HEK293 (cell line): Measurements from ENCODE around the gene CRIP1.

Experiments used
- CTCF ChIA-PET: fragments of 350-600 bp; formaldehyde crosslinking; extraction: SDS; loops from one replicate; lab custom pipeline; 2021; ENCODE audit warnings: antibody characterized with exemption; lab: Yijun Ruan, JAX
- POLR2A ChIA-PET: fragments of 300-600 bp; formaldehyde crosslinking; extraction: SDS; loops from one replicate; lab custom pipeline; 2020; ENCODE audit warnings: antibody characterized with exemption, inconsistent platforms; lab: Yijun Ruan, JAX
- H3K27ac ChIP-seq: fragments of 200-500 bp; sonication (Bioruptor generic); 2 replicates; pipeline ENCODE4 v1.5.1; 2014; ENCODE audit warnings: low read depth, low read length, control low read depth, inconsistent platforms; ENCODE audit errors: extremely low read depth
- H3K36me3 ChIP-seq, 2 experiments: fragments of 200-500 bp in 1 of 2; sonication (Bioruptor generic) in 1 of 2; 1 replicate in 1 of 2; 2 replicates in 1 of 2; pipeline ENCODE4 v1.5.1; 2014 to 2017; ENCODE audit warnings: inconsistent platforms in 2 of 2, low read length in 2 of 2; ENCODE audit not compliant: control insufficient read depth in 2 of 2, insufficient read depth in 1 of 2
- H3K4me1 ChIP-seq: fragments of 200-500 bp; sonication (Bioruptor generic); 2 replicates; pipeline ENCODE4 v1.5.1; 2014; ENCODE audit warnings: mild to moderate bottlenecking, low read length, inconsistent platforms; ENCODE audit not compliant: control insufficient read depth, insufficient read depth
- H3K4me3 ChIP-seq: 2 replicates; pipeline ENCODE4 v1.5.1; 2011; ENCODE audit warnings: low read depth, mild to moderate bottlenecking, control low read depth, low read length, moderate library complexity
- H3K9me3 ChIP-seq: fragments of 200-500 bp; sonication (Bioruptor generic); 2 replicates; pipeline ENCODE4 v1.5.1; 2014; ENCODE audit warnings: low read depth, low read length, inconsistent platforms; ENCODE audit not compliant: control insufficient read depth, insufficient read depth
- GLIS2 ChIP-seq: fragments of 450-650 bp; formaldehyde crosslinking; IDR thresholded peaks from 2 replicates; pipeline ENCODE4 v1.5.1; 2016; ENCODE audit warnings: missing biosample characterization, missing genetic modification characterization
- MYNN ChIP-seq: fragments of 450-650 bp; formaldehyde crosslinking; IDR thresholded peaks from 2 replicates; pipeline ENCODE4 v1.5.1; 2016; ENCODE audit warnings: missing biosample characterization, missing genetic modification characterization, borderline replicate concordance
- OVOL3 ChIP-seq: fragments of 450-650 bp; formaldehyde crosslinking; IDR thresholded peaks from 2 replicates; pipeline ENCODE4 v1.5.1; 2016; ENCODE audit warnings: missing biosample characterization, missing genetic modification characterization
- PRDM10 ChIP-seq: fragments of 450-650 bp; formaldehyde crosslinking; IDR thresholded peaks from 2 replicates; pipeline ENCODE4 v1.5.1; 2016; ENCODE audit warnings: missing biosample characterization, missing genetic modification characterization
- PRDM2 ChIP-seq: fragments of 450-650 bp; formaldehyde crosslinking; IDR thresholded peaks from 2 replicates; pipeline ENCODE4 v1.5.1; 2016; ENCODE audit warnings: missing biosample characterization, missing genetic modification characterization, borderline replicate concordance
- RBAK ChIP-seq: fragments of 450-650 bp; formaldehyde crosslinking; IDR thresholded peaks from 2 replicates; pipeline ENCODE4 v1.5.1; 2016; ENCODE audit warnings: missing biosample characterization, missing genetic modification characterization
- SP7 ChIP-seq: fragments of 450-650 bp; formaldehyde crosslinking; IDR thresholded peaks from 2 replicates; pipeline ENCODE4 v1.5.1; 2016; ENCODE audit warnings: missing biosample characterization, missing genetic modification characterization
- ZBTB1 ChIP-seq: fragments of 450-650 bp; formaldehyde crosslinking; IDR thresholded peaks from 2 replicates; pipeline ENCODE4 v1.5.1; 2016; ENCODE audit warnings: missing biosample characterization, missing genetic modification characterization
- ZBTB8A ChIP-seq: fragments of 450-650 bp; formaldehyde crosslinking; IDR thresholded peaks from 2 replicates; pipeline ENCODE4 v1.5.1; 2016; ENCODE audit warnings: missing biosample characterization, missing genetic modification characterization
- ZFP3 ChIP-seq: fragments of 450-650 bp; formaldehyde crosslinking; IDR thresholded peaks from 2 replicates; pipeline ENCODE4 v1.5.1; 2016; ENCODE audit warnings: low read depth, missing biosample characterization, missing genetic modification characterization
- ZNF114 ChIP-seq: fragments of 450-650 bp; formaldehyde crosslinking; IDR thresholded peaks from 2 replicates; pipeline ENCODE4 v1.5.0; 2017; ENCODE audit warnings: missing biosample characterization, missing genetic modification characterization
- ZNF146 ChIP-seq: fragments of 450-650 bp; formaldehyde crosslinking; IDR thresholded peaks from 2 replicates; pipeline ENCODE4 v1.5.1; 2016; ENCODE audit warnings: missing biosample characterization, missing genetic modification characterization
- ZNF221 ChIP-seq: fragments of 450-650 bp; formaldehyde crosslinking; IDR thresholded peaks from 2 replicates; pipeline ENCODE4 v1.5.1; 2017; ENCODE audit warnings: missing biosample characterization, missing genetic modification characterization, borderline replicate concordance
- ZNF302 ChIP-seq: fragments of 450-650 bp; formaldehyde crosslinking; IDR thresholded peaks from 2 replicates; pipeline ENCODE4 v1.5.1; 2016; ENCODE audit warnings: missing biosample characterization, missing genetic modification characterization, low read depth
- ZNF354C ChIP-seq: fragments of 450-650 bp; formaldehyde crosslinking; IDR thresholded peaks from 2 replicates; pipeline ENCODE4 v1.5.1; 2016; ENCODE audit warnings: missing biosample characterization, missing genetic modification characterization, low read depth, borderline replicate concordance
- ZNF391 ChIP-seq: fragments of 450-650 bp; formaldehyde crosslinking; IDR thresholded peaks from 2 replicates; pipeline ENCODE4 v1.5.1; 2016; ENCODE audit warnings: low read depth, missing biosample characterization, missing genetic modification characterization, borderline replicate concordance
- ZNF501 ChIP-seq: fragments of 450-650 bp; formaldehyde crosslinking; IDR thresholded peaks from 2 replicates; pipeline ENCODE4 v1.5.1; 2016; ENCODE audit warnings: missing biosample characterization, missing genetic modification characterization
- ZNF548 ChIP-seq: fragments of 450-650 bp; formaldehyde crosslinking; IDR thresholded peaks from 2 replicates; pipeline ENCODE4 v1.5.1; 2016; ENCODE audit warnings: missing biosample characterization, missing genetic modification characterization
- ZNF645 ChIP-seq: fragments of 450-650 bp; formaldehyde crosslinking; IDR thresholded peaks from 2 replicates; pipeline ENCODE4; 2016; ENCODE audit warnings: missing biosample characterization, missing genetic modification characterization
- ZNF776 ChIP-seq: fragments of 450-650 bp; formaldehyde crosslinking; IDR thresholded peaks from 2 replicates; pipeline ENCODE4 v1.5.0; 2017; ENCODE audit warnings: missing biosample characterization, missing genetic modification characterization, borderline replicate concordance
- TF ChIP-seq, protein P1 (sequence below): fragments of 450-650 bp; formaldehyde crosslinking; IDR thresholded peaks from 2 replicates; pipeline ENCODE4 v1.5.1; 2016; ENCODE audit warnings: missing biosample characterization, missing genetic modification characterization
- TF ChIP-seq, protein P2 (sequence below): IDR thresholded peaks from 2 replicates; pipeline ENCODE4 v1.6.1; 2011; ENCODE audit warnings: mild to moderate bottlenecking, low read depth, low read length, borderline replicate concordance

The CRIP1 gene

DNA sequence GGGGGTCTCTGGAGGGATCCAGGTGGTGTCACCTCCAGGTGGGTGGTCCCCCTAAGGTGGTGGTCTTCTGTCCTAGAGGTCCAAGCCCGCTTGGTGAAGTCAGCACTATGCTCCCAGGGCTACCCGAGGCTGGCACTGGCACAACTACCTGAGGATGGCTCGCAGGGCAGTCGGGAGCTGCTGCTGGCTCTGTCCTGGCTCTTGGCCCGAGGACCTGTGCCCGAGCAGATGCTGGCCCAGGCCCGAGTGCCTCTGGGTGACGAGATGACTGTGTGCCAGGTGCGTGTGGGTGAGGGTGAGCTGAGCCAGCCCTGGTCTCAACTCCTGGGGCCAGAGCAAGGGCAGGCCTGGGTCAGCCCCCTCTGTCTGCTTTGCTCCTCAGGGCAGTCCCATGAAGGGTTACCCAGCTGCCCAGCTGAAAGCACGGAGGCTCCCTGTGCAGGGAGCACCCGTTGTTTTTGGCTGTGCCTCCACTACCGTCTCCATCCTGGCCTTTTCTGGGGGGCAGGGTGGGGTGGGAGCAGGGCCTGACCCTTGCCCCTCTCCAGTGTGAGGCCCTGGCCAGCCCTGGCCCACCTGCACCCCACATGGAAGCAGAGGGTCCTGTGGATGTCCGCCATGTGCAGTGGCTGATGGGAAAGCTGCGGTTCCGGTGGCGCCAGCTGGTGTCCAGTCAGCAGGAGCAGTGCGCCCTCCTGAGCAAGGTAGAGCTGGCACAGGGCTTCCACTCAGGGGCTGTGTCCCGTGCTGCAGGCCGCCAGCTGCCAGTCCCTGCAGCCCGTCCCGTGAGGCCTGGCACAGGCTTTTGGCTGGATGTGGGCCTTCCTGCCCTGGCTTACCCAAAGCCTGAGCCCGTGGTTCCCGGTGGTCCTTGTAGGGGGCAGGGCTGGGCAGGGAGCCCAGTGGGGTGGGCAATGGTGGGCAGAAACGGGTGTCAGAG lies 5.6 kb downstream of the CRIP1 start:
- peak overlapping the region; percentile 81 for H3K4me3 ChIP-seq
- H3K4me1 ChIP-seq: peaks cover 5% of the 10 kb centered on the region
- POLR2A ChIA-PET: interaction anchor here (0.6 to 1.4 kb wide), 13 partner anchors 8 to 695 kb away, joined by 3 to 19 read pairs (median 4); no protein-coding TSS in a partner anchor
- H3K27ac ChIP-seq: 0 out of 2 replicates have a peak overlapping the region, but pooled peaks have one; percentile 16
- peaks cover 0 to 18% of the 10 kb centered on the region in 2 experiments; a peak in 1 of 3 replicates for H3K36me3 ChIP-seq
- no peaks in the 10 kb centered on the region for H3K9me3 ChIP-seq
- CTCF ChIA-PET: interaction anchor here (0.6 to 5.0 kb wide), 8 partner anchors 11 to 852 kb away, joined by 3 to 83 read pairs (median 3); no protein-coding TSS in a partner anchor
- TF ChIP-seq PRDM10 (tag by site-specific recombination) (no peak), PRDM2 (tag by site-specific recombination) (0 out of 2 replicates have a peak, but pooled peaks have one; percentile 56), ZNF302 (no peak), ZFP3 (tag by site-specific recombination) (no peak), RBAK (tag by site-specific recombination) (no peak), ZBTB8A (tag by site-specific recombination) (0 out of 2 replicates have a peak, but pooled peaks have one; percentile 12), ZNF146 (tag by site-specific recombination) (no peak), ZNF548 (tag by site-specific recombination) (no peak), MYNN (tag by site-specific recombination) (no peak), ZNF114 (tag by site-specific recombination) (no peak), ZBTB1 (no peak), ZNF391 (no peak), ZNF221 (no peak), SP7 (no peak), ZNF645 (no peak), GLIS2 (tag by site-specific recombination) (peak; percentile 6; the same call in 1 of the 2 replicates), OVOL3 (no peak), ZNF501 (no peak), ZNF354C (tag by site-specific recombination) (no peak), ZNF776 (no peak)
- TF ChIP-seq, protein P1, sequence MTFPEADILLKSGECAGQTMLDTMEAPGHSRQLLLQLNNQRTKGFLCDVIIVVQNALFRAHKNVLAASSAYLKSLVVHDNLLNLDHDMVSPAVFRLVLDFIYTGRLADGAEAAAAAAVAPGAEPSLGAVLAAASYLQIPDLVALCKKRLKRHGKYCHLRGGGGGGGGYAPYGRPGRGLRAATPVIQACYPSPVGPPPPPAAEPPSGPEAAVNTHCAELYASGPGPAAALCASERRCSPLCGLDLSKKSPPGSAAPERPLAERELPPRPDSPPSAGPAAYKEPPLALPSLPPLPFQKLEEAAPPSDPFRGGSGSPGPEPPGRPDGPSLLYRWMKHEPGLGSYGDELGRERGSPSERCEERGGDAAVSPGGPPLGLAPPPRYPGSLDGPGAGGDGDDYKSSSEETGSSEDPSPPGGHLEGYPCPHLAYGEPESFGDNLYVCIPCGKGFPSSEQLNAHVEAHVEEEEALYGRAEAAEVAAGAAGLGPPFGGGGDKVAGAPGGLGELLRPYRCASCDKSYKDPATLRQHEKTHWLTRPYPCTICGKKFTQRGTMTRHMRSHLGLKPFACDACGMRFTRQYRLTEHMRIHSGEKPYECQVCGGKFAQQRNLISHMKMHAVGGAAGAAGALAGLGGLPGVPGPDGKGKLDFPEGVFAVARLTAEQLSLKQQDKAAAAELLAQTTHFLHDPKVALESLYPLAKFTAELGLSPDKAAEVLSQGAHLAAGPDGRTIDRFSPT (tag by site-specific recombination): peak; percentile 56; the same call in 1 of the 2 replicates
- TF ChIP-seq, protein P2, sequence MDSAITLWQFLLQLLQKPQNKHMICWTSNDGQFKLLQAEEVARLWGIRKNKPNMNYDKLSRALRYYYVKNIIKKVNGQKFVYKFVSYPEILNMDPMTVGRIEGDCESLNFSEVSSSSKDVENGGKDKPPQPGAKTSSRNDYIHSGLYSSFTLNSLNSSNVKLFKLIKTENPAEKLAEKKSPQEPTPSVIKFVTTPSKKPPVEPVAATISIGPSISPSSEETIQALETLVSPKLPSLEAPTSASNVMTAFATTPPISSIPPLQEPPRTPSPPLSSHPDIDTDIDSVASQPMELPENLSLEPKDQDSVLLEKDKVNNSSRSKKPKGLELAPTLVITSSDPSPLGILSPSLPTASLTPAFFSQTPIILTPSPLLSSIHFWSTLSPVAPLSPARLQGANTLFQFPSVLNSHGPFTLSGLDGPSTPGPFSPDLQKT: no peak
